Measurements from ENCODE around the gene RAP1A. TPM values are rescaled to one million over a fixed set of nuclear protein-coding genes. Genes with fewer than 3 reads are reported as not detected.

RAP1A gene
- polyA plus RNA-seq, 1 donor (not counting 4 experiments of a cell fraction or from before 2014, with no cell fraction given): 70.3 TPM

DNA sequence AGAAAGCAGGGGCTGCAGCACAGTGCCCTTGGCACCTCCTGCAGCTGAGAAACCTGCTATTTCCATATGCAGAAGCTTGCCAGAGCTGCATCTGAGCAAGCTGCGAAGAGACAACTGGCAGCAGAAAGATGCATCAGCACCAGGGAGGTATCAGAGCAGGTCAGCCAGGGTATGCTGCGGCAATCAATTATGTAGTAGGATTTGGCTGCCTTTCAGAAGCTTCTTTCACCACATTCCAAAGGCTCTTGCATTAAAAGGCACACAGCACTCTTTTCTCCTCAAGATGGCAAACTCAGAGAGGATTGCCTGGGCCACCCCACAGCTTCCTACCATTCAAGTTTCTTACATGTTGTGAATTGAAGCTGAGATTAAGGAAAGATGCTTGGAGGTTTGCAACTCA is 47.6 kb upstream of the RAP1A start:
- H4K20me1 ChIP-seq (ENCODE audit: control insufficient read depth, extremely low read depth, insufficient read depth, low read length): no peaks in the 10 kb centered on the region
- no peaks in the 10 kb centered on the region for H3K36me3 ChIP-seq (ENCODE audit: control insufficient read depth in 2 of 2, extremely low read depth in 1 of 2, insufficient read depth in 2 of 2, low read length in 2 of 2)
- no peaks in the 10 kb centered on the region for H3K27me3 ChIP-seq (ENCODE audit: control insufficient read depth, extremely low read depth, insufficient read depth, low read length)
- no peak overlapping the region for H3K4me3 ChIP-seq (ENCODE audit: control insufficient read depth in 2 of 3, extremely low read depth in 1 of 3, insufficient read depth in 2 of 3, low read depth in 1 of 3, low read length in 3 of 3)
- H3K9me1 ChIP-seq (ENCODE audit: control insufficient read depth, extremely low read depth, insufficient read depth, low read length): no peaks in the 10 kb centered on the region
- H3K4me1 ChIP-seq (ENCODE audit: control insufficient read depth, extremely low read depth, insufficient read depth, low read length): no peaks in the 10 kb centered on the region
- no peak overlapping the region for H3K4me2 ChIP-seq (ENCODE audit: control insufficient read depth, extremely low read depth, insufficient read depth, low read depth, low read length)
- FAIRE-seq: no peak
- no peak overlapping the region for H2AFZ ChIP-seq (ENCODE audit: control insufficient read depth, low read length)
- DNase-seq (ENCODE audit: low read depth, low spot score): no peak
- TF ChIP-seq, protein P1, sequence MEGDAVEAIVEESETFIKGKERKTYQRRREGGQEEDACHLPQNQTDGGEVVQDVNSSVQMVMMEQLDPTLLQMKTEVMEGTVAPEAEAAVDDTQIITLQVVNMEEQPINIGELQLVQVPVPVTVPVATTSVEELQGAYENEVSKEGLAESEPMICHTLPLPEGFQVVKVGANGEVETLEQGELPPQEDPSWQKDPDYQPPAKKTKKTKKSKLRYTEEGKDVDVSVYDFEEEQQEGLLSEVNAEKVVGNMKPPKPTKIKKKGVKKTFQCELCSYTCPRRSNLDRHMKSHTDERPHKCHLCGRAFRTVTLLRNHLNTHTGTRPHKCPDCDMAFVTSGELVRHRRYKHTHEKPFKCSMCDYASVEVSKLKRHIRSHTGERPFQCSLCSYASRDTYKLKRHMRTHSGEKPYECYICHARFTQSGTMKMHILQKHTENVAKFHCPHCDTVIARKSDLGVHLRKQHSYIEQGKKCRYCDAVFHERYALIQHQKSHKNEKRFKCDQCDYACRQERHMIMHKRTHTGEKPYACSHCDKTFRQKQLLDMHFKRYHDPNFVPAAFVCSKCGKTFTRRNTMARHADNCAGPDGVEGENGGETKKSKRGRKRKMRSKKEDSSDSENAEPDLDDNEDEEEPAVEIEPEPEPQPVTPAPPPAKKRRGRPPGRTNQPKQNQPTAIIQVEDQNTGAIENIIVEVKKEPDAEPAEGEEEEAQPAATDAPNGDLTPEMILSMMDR (optimal IDR thresholded peaks at IDR 0.05 in 1 of 3, IDR thresholded peaks at IDR 0.05 in 1 of 3, conservative IDR thresholded peaks at IDR 0.05 in 1 of 3; ENCODE audit: extremely low read depth in 1 of 3, insufficient read depth in 2 of 3, low read length in 3 of 3): no peak
- TF ChIP-seq EZH2 (IDR thresholded peaks at IDR 0.05; ENCODE audit: low read length): no peak
- no peak overlapping the region for H3K9ac ChIP-seq (ENCODE audit: control insufficient read depth, extremely low read depth, insufficient read depth, low read length)
- H3K79me2 ChIP-seq (ENCODE audit: control insufficient read depth, insufficient read depth, low read length): no peaks in the 10 kb centered on the region
- no peak overlapping the region for H3K27ac ChIP-seq (ENCODE audit: control insufficient read depth, insufficient read depth, low read length)
- dilution Hi-C loops (cut with MboI; ENCODE audit: extremely low pct_ligation_motif_present, low sequenced_read_pairs): no loop called here
- no peaks in the 10 kb centered on the region for H3K9me3 ChIP-seq (ENCODE audit: control insufficient read depth, low read depth, low read length)

- DNase-seq (ENCODE audit: low read depth, low spot score) (no peak), FAIRE-seq (no peak)
- Histone ChIP-seq H3K9ac (ENCODE audit: control insufficient read depth, extremely low read depth, insufficient read depth, low read length) (no peak overlapping the region), H3K27me3 (ENCODE audit: control insufficient read depth, extremely low read depth, insufficient read depth, low read length) (no peaks in the 10 kb centered on the region), H3K79me2 (ENCODE audit: control insufficient read depth, insufficient read depth, low read length) (no peaks in the 10 kb centered on the region), H2AFZ (ENCODE audit: control insufficient read depth, low read length) (no peak overlapping the region), H3K9me1 (ENCODE audit: control insufficient read depth, extremely low read depth, insufficient read depth, low read length) (no peaks in the 10 kb centered on the region), H3K9me3 (ENCODE audit: control insufficient read depth, low read depth, low read length) (no peaks in the 10 kb centered on the region), H3K4me2 (ENCODE audit: control insufficient read depth, extremely low read depth, insufficient read depth, low read depth, low read length) (no peak overlapping the region), H3K4me3 (ENCODE audit: control insufficient read depth in 2 of 3, extremely low read depth in 1 of 3, insufficient read depth in 2 of 3, low read depth in 1 of 3, low read length in 3 of 3) (no peak overlapping the region), H3K27ac (ENCODE audit: control insufficient read depth, insufficient read depth, low read length) (no peak overlapping the region), H3K36me3 (ENCODE audit: control insufficient read depth in 2 of 2, extremely low read depth in 1 of 2, insufficient read depth in 2 of 2, low read length in 2 of 2) (no peaks in the 10 kb centered on the region), H4K20me1 (ENCODE audit: control insufficient read depth, extremely low read depth, insufficient read depth, low read length) (no peaks in the 10 kb centered on the region), H3K4me1 (ENCODE audit: control insufficient read depth, extremely low read depth, insufficient read depth, low read length) (no peaks in the 10 kb centered on the region)
- dilution Hi-C loops (cut with MboI; ENCODE audit: extremely low pct_ligation_motif_present, low sequenced_read_pairs): no loop called here
- TF ChIP-seq EZH2 (IDR thresholded peaks at IDR 0.05; ENCODE audit: low read length): no peak
- TF ChIP-seq, protein P1 (optimal IDR thresholded peaks at IDR 0.05 in 1 of 3, IDR thresholded peaks at IDR 0.05 in 1 of 3, conservative IDR thresholded peaks at IDR 0.05 in 1 of 3; ENCODE audit: extremely low read depth in 1 of 3, insufficient read depth in 2 of 3, low read length in 3 of 3): no peak
These were observed 43.0 kb upstream of the RAP1A start for GRCh38 chr1:111576547-111576946.
